SW480 (cell line): ENCODE data around the gene ZKSCAN1.
A peak's percentile ranks its signal among the peaks of the same experiment; 100 is the strongest.
"Not testable (repeated sequence)": the region's sequence is repeated elsewhere in the genome, so short reads cannot be mapped to it uniquely, and the experiment has no call there.

Experiments used
- DNase-seq: peaks from one replicate; pipeline ENCODE4 v3.0.0-alpha.2; 2016; ENCODE audit warnings: low spot score

The ZKSCAN1 gene

DNA sequence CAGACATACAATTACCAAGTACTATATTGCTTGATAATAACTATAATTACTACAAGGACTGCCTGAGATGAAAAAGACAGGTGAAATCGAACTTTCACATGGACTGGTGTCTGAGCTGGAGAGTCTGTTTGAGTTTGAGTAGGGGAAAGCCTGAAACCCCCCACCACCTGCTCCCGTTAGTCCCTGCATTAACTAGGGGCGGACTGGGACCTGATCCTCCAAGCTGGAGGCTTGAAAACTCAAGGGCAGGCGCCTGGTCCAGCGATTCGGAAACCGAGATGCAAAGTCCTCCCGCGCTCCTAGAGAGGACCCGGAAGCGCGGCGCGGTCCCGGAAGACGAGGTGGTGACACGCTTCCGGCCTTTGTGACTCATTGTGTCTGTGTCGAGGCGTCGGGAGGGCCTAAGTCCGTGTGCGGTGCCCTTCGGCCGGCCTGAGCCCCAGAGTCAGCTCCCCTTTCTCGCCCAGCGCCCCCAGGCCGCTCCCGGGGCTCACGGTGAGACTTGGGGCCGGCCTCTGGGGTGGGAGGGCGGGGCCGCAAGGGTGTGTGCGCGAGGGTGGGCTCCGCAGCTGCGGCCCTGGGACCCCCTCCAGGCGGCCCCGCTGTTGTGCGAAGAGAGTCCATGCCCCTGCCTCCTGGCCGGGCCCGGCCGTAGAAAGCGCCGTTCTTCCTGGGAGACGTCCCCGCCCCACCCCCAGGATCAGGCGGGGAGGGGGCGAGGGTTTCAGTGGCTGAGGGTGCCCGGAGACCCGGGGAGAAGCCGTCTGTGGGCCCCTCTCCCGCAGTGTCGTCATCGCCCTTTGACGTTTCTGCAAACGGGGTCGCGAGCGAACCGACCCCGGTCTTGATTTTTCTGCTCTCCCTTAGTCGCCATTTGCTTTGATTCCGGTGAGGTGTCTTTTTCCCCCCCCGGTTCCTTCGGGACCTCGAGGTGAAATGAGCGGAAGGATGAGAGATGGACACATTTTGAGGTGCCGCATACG, at the start of gene ZKSCAN1:
TSS of gene ZKSCAN1 (plus strand) at position 365 of the 983 bp plus-strand sequence. CDS start 7,911 bp downstream, outside the sequence.
- peak; percentile 98 for DNase-seq

- no peak for DNase-seq
Observed at GRCh38 chr7:99969298-99969697, 46.1 kb upstream of the ZKSCAN1 start.

- not testable (repeated sequence) for DNase-seq
Observed at GRCh38 chr7:99969813-99970212, 45.6 kb upstream of the ZKSCAN1 start.

- no peak for DNase-seq
Observed at GRCh38 chr7:99971242-99971641, 44.2 kb upstream of the ZKSCAN1 start.

DNA sequence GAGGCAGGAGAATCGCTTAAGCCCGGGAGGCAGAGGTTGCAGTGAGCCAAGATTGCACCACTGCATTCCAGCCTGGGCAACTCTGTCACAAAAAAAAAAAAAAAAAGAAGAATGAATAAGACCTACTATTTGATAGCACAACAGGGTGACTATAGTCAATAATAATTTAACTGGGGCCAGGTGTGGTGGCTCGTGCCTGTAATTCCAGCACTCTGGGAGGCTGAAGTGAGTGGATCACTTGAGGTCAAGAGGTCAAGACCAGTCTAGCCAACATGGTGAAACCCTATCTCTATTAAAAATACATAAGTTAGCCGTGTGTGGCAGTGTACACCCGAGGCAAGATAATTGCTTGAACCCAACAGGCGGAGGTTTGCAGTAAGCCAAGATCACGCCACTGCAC, 41.6 kb upstream of the ZKSCAN1 start:
- DNase-seq: not testable (repeated sequence)

DNA sequence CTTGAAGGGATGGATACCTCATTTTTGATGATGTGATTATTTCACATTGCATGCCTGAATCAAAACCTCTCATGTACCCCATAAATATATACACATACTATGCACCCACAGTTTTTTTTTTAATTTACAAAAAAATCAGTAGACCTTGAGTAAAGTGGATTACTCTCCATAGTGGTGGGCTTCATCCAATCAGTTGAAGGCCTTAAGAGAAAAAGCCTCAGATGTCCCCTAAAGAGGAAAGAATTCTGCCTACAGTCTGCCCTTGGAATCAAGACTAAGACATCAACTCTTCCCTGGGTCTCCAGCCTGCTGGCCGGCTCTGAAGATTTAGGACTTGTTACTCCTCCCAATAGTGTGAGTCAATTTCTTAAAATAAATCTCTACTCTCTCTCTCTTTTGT, 40.7 kb upstream of the ZKSCAN1 start:
- DNase-seq: no peak

GRCh38 chr7:99975782-99976521, 39.4 kb upstream of the ZKSCAN1 start, which contains the start of gene AZGP1:
TSS of gene AZGP1 (minus strand) at chr7:99976031. CDS start at chr7:99976020, 11 bp downstream.
- peak; percentile 94 for DNase-seq

- no peak for DNase-seq
Observed at GRCh38 chr7:99976626-99977025, 38.8 kb upstream of the ZKSCAN1 start.

DNA sequence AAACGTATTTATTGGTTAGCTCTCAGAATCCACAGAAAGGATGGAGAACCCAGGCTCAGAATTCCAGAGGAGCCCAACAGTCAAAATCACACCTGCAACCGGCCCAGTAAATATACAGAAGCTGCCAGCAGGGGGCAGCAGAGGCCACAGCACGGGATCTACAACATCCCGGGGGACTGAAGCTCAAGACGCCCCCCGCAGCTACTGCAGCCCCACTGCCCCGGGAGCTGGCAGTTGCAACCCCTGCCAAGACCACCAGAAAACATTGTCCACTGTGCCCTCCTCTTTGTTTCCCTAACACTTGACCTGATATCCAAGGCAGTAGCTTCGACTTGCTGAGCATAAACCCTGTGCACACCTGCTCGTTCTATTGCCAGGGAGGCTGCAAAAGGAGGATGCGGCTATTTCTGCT, 35.6 kb upstream of the ZKSCAN1 start:
- DNase-seq: not testable (repeated sequence)

- DNase-seq: not testable (repeated sequence)
Observed at GRCh38 chr7:99980448-99980872, 34.9 kb upstream of the ZKSCAN1 start.

- DNase-seq: not testable (repeated sequence)
Observed at GRCh38 chr7:99981066-99981465, 34.3 kb upstream of the ZKSCAN1 start.

DNA sequence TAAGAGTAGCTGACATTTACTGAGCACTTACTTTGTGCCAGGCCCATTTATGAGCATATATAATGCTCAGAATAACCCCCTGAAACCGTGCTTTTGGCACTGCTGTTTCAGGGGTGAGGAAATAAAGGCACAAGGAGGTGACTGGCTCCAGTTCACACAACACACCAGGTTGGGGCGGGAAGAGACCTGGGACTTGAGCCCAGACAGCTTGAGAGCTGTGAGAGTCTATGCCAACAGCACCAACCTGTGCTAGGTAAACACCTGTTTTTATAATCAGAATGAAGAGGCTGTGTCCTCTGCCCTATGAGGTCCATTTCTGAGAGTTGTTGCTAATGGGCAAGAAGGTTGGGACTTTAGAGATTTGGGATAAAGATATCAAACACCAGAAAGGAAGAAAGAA, 30.8 kb upstream of the ZKSCAN1 start:
- no peak for DNase-seq

DNA sequence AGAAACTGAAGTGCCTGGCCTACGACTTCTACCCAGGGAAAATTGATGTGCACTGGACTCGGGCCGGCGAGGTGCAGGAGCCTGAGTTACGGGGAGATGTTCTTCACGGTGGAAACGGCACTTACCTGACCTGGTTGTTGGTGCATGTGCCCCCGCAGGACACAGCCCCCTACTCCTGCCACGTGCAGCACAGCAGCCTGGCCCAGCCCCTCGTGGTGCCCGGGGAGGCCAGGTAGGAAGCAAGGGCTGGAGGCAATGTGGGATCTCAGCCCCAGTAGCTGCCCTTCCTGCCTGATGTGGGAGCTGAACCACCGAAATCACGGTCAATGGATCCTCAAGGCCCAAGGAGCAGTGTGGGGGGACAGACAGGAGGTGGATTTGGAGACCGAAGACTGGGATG, 28.1 kb upstream of the ZKSCAN1 start:
- DNase-seq: not testable (repeated sequence)

DNA sequence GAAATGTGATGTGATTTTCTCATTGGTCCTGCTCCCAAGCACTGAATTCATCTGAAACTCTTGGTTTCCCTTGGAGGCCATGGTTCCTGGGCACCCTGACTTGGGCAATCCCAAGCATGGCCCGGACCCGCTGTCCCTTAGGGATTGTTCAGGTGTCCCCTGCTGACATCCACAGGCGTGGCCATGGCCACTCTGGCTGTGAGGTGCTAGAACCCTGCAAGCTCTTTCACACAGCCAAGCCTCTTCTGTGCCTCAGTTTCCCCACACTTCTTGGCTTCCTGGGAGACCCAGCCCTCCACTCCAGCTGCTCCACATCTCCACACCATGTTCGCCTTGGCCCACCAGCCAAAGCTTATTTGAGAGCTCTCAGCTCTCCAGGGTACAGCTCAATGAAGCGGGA, 27.6 kb upstream of the ZKSCAN1 start:
- DNase-seq: no peak

DNA sequence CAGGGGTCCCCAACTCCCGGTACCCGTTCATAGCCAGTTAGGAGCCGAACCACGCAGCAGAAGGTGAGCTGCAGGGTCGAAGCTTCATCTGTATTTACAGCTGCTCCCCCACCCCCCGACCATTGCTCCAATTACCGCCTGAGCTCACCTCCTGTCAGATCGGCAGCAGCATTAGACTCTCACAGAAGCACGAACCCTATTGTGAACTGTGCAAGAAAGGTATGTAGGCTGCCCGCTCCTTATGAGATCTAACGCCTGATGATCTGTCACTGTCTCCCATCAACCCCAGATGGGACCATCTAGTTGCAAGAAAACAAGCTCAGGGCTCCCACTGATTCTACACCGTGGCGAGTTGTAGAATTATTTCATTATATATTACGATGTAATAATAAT, 24.9 kb upstream of the ZKSCAN1 start:
- no peak for DNase-seq

DNA sequence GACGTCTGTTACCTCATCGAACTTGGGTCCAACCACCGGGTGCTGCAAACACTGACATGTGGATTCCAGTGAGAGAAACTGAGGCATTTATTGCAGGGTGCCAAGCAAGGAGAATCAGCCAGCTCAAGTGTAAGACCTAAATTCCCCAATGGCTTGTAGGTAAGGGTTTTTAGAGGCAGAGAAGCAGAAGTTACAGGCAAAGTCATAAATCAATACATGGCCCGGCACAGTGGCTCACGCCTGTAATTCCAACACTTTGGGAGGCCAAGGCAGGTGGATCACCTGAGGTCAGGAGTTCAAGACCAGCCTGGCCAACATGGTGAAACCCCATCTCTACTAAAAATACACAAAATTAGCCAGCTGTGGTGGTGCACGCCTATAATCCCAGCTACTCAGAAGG, 23.9 kb upstream of the ZKSCAN1 start:
- DNase-seq: not testable (repeated sequence)

DNA sequence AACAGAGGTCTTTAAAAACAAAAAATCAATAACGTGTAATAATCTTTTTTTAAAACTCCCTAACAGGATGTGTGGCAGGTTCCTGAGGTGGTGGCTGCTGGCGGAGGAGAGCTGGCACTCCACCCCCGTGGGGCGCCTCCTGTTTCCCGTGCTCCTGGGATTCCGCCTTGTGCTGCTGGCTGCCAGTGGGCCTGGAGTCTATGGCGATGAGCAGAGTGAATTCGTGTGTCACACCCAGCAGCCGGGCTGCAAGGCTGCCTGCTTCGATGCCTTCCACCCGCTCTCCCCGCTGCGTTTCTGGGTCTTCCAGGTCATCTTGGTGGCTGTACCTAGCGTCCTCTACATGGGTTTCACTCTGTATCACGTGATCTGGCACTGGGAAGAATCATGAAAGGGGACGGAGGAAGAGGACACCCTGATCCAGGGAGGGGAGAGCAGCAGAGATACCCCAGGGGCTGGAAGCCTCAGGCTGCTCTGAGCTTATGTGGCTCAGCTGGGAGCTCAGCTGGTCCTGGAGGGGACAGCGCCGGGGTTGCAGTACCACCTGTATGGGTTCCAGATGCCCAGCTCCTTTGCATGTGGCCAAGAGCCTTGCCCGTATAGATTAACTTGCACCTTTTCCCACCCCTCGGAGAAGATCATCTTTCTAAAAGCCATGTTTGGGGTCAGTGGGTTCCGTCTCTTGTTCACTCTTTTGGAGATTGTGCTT, 22.9 kb upstream of the ZKSCAN1 start:
- no peak for DNase-seq

DNA sequence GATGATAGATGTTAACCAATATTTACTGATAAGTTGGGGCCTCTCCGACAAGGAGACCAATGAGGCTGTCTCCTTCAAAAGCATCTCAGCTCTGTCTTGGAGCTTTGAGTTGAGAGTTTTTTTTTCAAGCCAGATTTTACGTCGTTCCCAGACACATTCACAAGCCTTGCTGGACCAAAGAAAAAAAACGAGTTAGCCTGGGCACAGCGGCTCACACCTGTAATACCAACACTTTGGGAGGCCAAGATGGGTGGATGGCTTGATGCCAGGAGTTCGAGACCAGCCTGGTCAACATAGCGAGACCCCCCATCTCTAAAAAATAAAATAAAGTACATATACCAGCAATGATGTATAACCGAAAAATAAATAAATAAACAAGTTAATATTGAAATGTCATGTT, 20.6 kb upstream of the ZKSCAN1 start:
- no peak for DNase-seq

DNA sequence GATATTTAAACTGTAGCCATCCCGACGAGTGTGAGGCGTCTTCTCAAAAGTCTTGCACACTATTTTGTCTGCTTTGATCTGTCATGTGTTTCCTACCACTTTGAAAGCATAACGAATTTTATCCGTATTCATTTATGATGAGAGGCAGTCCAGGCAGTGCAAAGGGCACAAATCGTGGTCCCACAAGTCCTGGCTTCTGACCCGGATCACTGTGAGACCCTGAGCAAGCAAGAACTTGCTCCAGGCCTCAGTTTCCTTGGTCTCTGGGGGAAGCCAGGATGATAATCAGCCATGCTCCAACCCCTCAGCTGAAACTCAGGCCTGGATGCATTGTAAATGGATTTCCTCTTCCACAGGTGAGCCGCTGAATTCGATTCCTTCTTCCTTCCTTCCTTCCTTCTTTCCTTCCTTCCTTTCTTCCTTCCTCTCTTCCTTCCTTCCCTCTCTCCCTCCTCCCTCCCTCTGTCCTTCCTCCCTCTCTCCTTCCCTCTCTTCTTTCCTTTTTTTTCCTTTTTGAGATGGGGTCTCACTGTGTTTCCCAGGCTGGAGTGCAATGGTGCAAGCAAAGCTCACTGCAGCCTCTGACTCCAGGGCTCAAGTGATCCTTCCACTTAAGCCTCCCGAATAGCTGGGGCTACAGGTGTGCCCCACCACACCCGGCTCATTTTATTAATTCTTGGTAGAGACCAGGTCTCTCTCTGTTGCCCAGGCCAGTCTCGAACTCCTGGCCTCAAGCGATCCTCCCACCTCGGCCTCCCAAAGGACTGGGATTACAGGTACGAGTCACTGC, 18.4 kb upstream of the ZKSCAN1 start:
- no peak for DNase-seq

- peak; percentile 91 for DNase-seq
Observed at GRCh38 chr7:99997545-99998137, 17.8 kb upstream of the ZKSCAN1 start.

DNA sequence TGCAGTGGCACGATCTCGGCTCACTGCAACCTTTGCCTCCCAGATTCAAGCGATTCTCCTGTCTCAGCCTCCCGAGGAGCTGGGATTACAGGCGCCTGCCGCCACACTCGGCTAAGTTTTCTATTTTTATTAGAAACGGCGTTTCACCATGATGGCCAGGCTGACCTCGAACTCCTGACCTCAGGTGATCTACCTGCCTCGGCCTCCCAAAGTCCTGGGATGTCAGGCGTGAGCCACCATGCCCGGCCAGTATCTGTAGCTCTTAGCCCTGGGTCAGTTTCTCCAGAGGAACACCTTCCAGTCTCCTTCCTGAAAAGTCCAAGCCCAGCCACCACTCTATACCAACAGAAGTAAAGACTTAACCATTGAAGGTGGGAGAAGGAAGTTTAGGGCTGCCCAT, 15.2 kb upstream of the ZKSCAN1 start:
- no peak for DNase-seq
